SKM-1 treated with dmso at 0.1 percent for 144 hours (cell line): ENCODE results near the gene EFCAB5.

Source experiments
- DNase-seq: peaks from one replicate; lab custom pipeline; 2025; ENCODE audit not compliant: unreplicated experiment; lab: John Stamatoyannopoulos, UW

Gene EFCAB5

DNA sequence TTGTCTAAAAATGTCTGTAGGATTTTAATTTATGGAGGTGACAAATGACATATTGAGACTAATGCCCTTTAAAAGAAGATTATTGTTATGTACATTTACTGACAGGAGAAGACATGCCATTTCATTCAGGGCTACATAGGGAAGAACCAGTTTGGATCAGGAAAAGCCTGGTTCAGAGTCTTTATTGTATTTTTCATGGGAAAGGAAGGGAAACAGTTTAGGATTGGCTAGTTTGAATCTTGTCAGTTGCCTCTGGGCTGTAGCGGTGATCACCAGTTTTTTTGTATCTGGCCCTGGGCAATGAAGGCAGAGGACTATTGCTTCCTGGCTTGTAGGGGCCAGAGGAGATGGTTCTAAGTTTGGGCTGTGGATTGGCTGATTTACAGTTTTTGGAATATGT is 206.9 kb downstream of the EFCAB5 start:
- no peak for DNase-seq

DNA sequence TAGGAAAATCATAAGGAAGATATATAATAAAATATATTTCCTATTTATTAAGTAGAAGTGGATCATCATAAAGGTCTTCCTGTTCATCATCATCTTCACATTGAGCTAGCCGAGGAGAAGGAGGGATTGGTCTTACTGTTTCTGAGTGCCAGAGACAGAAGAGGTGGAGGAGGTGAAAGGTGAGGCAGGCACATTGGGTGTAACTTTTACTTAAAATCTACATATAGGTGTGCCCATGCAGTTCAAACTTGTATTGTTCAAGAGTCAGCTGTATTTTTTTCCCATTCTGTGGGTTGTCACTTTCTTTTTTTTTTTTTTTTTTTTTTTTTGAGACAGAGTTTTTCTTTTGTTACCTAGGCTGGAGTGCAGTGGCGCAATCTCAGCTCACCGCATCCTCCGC is 210.0 kb downstream of the EFCAB5 start:
- DNase-seq, result no peak

DNA sequence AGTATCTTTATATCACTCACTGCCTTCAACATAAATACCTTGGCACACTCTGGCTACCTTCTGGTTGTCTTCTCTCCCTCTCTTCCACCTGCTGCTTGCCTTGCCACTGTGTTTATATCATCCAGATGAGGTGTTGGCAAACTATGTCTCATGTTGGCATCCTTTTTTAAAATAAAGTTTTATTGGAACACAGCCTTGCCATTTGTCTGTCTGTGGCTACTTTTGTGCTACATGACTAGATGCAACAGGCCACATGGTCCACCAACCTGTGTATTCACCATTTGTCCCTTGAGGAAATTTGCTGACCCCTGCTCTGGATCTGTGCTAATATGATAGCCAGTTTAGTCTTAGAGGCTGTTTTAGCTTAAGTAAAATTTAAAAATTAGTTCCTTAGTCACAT is 212.0 kb downstream of the EFCAB5 start:
- DNase-seq, result no peak

DNA sequence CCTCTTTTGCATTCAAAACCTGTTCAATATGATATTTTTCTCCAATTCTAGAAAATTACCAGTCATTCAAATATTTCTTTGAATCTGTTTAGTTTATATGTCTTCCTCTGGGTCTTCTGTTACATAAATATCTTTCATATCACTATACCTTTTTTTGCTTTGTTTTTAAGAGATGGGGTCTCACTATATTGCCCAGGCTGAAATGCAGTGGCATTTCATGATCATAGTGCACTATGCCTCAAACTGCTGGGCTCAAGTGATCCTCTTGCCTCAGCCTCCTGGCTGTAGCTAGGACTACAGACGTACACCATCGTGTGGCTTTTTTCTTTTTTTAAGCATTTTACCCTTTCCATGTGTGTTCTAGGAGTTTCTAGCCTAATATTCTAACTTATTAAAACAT is 214.0 kb downstream of the EFCAB5 start:
- DNase-seq, result no peak
